ENCODE results near the gene XCL1. TPM values are rescaled to one million over a fixed set of nuclear protein-coding genes. Genes with fewer than 3 reads are reported as not detected.
"Not testable (repeated sequence)": the region's sequence is repeated elsewhere in the genome, so short reads cannot be mapped to it uniquely, and the experiment has no call there.

The XCL1 gene
- total and polyA plus RNA-seq, 2 of the 13 experiments (the other 11 are each of a cell fraction or from before 2014, with no cell fraction given) = 2.5 to 7.6 TPM

GRCh38 chr1:168595403-168595802 lies 19.0 kb downstream of the XCL1 start:
- H3K79me2 ChIP-seq (ENCODE audit: insufficient read depth, low read length); FAIRE-seq; H3K9ac ChIP-seq (ENCODE audit: insufficient read depth, low read depth, low read length); ATAC-seq; BruUV-seq (replicated peaks); H3K9me3 ChIP-seq (ENCODE audit: low read length); H2AFZ ChIP-seq (ENCODE audit: low read length); CTCF ChIA-PET (ENCODE audit: low intra/inter-chr PET ratio, low total read pairs); H3K4me2 ChIP-seq (ENCODE audit: low read depth, low read length); POLR2A ChIA-PET; DNase-seq (ENCODE audit: low spot score); in situ Hi-C loops (cut with HindIII; ENCODE audit: extremely low pct_ligation_motif_present, low pct_unique_long_range_greater_than_20kb); intact Hi-C loops (cut with micrococcal nuclease; ENCODE audit: unreplicated experiment); H3K27ac ChIP-seq (ENCODE audit: extremely low read length, insufficient read depth, low read length); H3K4me3 ChIP-seq (replicated peaks in 1 of 3; ENCODE audit: insufficient read depth in 1 of 3, low read depth in 2 of 3, low read length in 3 of 3); H3K4me1 ChIP-seq (ENCODE audit: insufficient read depth, low read length); H3K36me3 ChIP-seq (replicated peaks in 1 of 2; ENCODE audit: control insufficient read depth in 1 of 2, insufficient read depth in 2 of 2, low read length in 2 of 2); H4K20me1 ChIP-seq (ENCODE audit: insufficient read depth, low read length); H3K27me3 ChIP-seq (ENCODE audit: control insufficient read depth in 1 of 2, insufficient read depth in 2 of 2, low read length in 2 of 2): not testable (repeated sequence)

- no peak overlapping the region for H3K27ac ChIP-seq (ENCODE audit: extremely low read length, insufficient read depth, low read length)
- intact Hi-C loops (cut with micrococcal nuclease; ENCODE audit: unreplicated experiment) (no loop called here), in situ Hi-C loops (cut with HindIII; ENCODE audit: extremely low pct_ligation_motif_present, low pct_unique_long_range_greater_than_20kb) (no loop called here)
- H4K20me1 ChIP-seq (ENCODE audit: insufficient read depth, low read length) = no peaks in the 10 kb centered on the region
- H3K4me2 ChIP-seq (ENCODE audit: low read depth, low read length) = no peak overlapping the region
- DNase-seq (ENCODE audit: low spot score) = no peak
- H3K4me3 ChIP-seq (replicated peaks in 1 of 3; ENCODE audit: insufficient read depth in 1 of 3, low read depth in 2 of 3, low read length in 3 of 3) = no peak overlapping the region
- H3K4me1 ChIP-seq (ENCODE audit: insufficient read depth, low read length) = no peaks in the 10 kb centered on the region
- H3K79me2 ChIP-seq (ENCODE audit: insufficient read depth, low read length) = no peaks in the 10 kb centered on the region
- no TSS peak for BruUV-seq (replicated peaks)
- no peak overlapping the region for H3K9ac ChIP-seq (ENCODE audit: insufficient read depth, low read depth, low read length)
- POLR2A ChIA-PET = no interaction called here
- H3K36me3 ChIP-seq (replicated peaks in 1 of 2; ENCODE audit: control insufficient read depth in 1 of 2, insufficient read depth in 2 of 2, low read length in 2 of 2) = no peaks in the 10 kb centered on the region
- no peak overlapping the region for H2AFZ ChIP-seq (ENCODE audit: low read length)
- no peaks in the 10 kb centered on the region for H3K9me3 ChIP-seq (ENCODE audit: low read length)
- FAIRE-seq = no peak
- CTCF ChIA-PET (ENCODE audit: low intra/inter-chr PET ratio, low total read pairs) = no interaction called here
- WGBS (ENCODE audit: low lambda C conversion rate) = 12% methylated on average over 3 of the region's 3 CpGs
- no peaks in the 10 kb centered on the region for H3K27me3 ChIP-seq (ENCODE audit: control insufficient read depth in 1 of 2, insufficient read depth in 2 of 2, low read length in 2 of 2)
- no peak for ATAC-seq
- TF ChIP-seq ZNF589 (CRISPR knock-in tag; conservative IDR thresholded peaks at IDR 0.05) (no peak), FOXO1 (CRISPR knock-in tag; IDR thresholded peaks at IDR 0.05) (no peak), IKZF4 (CRISPR knock-in tag; IDR thresholded peaks at IDR 0.05; ENCODE audit: borderline replicate concordance, low read depth, not compliant biosample characterization) (no peak), ZNF230 (CRISPR knock-in tag; IDR thresholded peaks at IDR 0.05) (no peak), PRDM15 (CRISPR knock-in tag; IDR thresholded peaks at IDR 0.05) (no peak), SYNCRIP (IDR thresholded peaks at IDR 0.05; ENCODE audit: insufficient read depth, low read depth, low read length) (no peak), ZNF776 (CRISPR knock-in tag; IDR thresholded peaks at IDR 0.05) (no peak), CAMTA2 (CRISPR knock-in tag; IDR thresholded peaks at IDR 0.05; ENCODE audit: borderline replicate concordance) (no peak), MZF1 (CRISPR knock-in tag; IDR thresholded peaks at IDR 0.05; ENCODE audit: borderline replicate concordance) (no peak), ZNF24 (IDR thresholded peaks at IDR 0.05) (no peak), ZNF350 (CRISPR knock-in tag; IDR thresholded peaks at IDR 0.05; ENCODE audit: borderline replicate concordance, low read depth) (no peak), XBP1 (CRISPR knock-in tag; IDR thresholded peaks at IDR 0.05) (no peak), ZNF484 (CRISPR knock-in tag; IDR thresholded peaks at IDR 0.05; ENCODE audit: borderline replicate concordance, low read depth) (no peak), HNF4G (IDR thresholded peaks at IDR 0.05; ENCODE audit: borderline replicate concordance, low read depth, low read length) (no peak), HNF4G (CRISPR knock-in tag; IDR thresholded peaks at IDR 0.05; ENCODE audit: borderline replicate concordance, low read depth) (no peak), ELF1 (CRISPR knock-in tag; IDR thresholded peaks at IDR 0.05) (no peak), ZNF124 (CRISPR knock-in tag; IDR thresholded peaks at IDR 0.05) (no peak)
Measured at GRCh38 chr1:168598125-168598524, 21.7 kb downstream of the XCL1 start.
